Epithelial cell of esophagus (primary cell): ENCODE results near the gene ANO10.

ENCODE experiments used
- DNase-seq: peaks from one replicate; pipeline ENCODE4 v3.0.0; 2010; ENCODE audit warnings: low read depth
- H3K4me3 ChIP-seq: 2 replicates; pipeline ENCODE4 v1.5.1; 2011; ENCODE audit warnings: mild to moderate bottlenecking, low read length, control low read depth
- TF ChIP-seq, protein P1 (sequence below): IDR thresholded peaks from 2 replicates; pipeline ENCODE4 v1.5.1; 2011; ENCODE audit warnings: low read depth, mild to moderate bottlenecking, low read length, control low read depth, inconsistent platforms; ENCODE audit not compliant: insufficient read depth; ENCODE audit errors: missing control alignments

The ANO10 gene

DNA sequence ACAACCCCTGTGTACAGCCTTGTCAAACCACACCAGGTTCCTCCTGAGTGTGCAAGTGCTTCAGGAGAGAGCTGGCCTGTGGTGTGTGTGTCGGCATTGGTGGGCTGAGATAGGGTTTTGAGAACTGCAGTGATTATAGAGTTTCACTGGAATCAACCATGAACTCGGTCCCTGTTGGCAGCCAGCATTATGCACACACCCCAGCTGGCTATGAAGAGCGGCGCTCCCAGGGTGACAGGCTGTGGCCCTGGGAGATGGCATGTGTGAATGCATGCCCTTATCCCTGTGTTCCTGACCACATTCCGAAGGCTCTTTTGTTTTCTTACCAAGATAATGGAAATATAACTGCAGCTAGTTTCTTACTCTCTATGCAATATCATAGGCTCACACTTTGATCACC, 233.6 kb downstream of the ANO10 start:
- no peak overlapping the region for H3K4me3 ChIP-seq
- TF ChIP-seq, protein P1, sequence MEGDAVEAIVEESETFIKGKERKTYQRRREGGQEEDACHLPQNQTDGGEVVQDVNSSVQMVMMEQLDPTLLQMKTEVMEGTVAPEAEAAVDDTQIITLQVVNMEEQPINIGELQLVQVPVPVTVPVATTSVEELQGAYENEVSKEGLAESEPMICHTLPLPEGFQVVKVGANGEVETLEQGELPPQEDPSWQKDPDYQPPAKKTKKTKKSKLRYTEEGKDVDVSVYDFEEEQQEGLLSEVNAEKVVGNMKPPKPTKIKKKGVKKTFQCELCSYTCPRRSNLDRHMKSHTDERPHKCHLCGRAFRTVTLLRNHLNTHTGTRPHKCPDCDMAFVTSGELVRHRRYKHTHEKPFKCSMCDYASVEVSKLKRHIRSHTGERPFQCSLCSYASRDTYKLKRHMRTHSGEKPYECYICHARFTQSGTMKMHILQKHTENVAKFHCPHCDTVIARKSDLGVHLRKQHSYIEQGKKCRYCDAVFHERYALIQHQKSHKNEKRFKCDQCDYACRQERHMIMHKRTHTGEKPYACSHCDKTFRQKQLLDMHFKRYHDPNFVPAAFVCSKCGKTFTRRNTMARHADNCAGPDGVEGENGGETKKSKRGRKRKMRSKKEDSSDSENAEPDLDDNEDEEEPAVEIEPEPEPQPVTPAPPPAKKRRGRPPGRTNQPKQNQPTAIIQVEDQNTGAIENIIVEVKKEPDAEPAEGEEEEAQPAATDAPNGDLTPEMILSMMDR, result no peak
- no peak for DNase-seq

DNA sequence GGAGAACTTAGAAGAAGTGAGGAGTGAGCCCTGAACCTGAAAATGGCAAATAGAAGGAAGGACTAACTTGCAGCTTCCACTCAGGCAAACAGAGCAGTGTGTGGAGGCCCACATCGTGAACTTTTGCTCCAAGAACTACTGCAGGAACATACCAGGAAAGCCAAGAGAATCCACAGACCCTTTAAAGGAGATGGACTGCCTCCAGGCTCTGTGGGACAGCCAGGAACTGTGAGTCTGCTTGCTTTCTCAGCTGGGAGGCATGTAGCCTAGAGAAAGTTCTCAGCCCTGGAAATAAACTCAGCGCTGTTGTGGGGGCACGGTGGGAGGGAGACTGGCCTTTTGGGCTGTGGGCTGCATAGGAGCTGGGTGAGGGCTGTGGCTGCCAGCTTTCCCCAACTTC, 242.5 kb downstream of the ANO10 start:
- TF ChIP-seq, protein P1, result no peak
- DNase-seq, result no peak

DNA sequence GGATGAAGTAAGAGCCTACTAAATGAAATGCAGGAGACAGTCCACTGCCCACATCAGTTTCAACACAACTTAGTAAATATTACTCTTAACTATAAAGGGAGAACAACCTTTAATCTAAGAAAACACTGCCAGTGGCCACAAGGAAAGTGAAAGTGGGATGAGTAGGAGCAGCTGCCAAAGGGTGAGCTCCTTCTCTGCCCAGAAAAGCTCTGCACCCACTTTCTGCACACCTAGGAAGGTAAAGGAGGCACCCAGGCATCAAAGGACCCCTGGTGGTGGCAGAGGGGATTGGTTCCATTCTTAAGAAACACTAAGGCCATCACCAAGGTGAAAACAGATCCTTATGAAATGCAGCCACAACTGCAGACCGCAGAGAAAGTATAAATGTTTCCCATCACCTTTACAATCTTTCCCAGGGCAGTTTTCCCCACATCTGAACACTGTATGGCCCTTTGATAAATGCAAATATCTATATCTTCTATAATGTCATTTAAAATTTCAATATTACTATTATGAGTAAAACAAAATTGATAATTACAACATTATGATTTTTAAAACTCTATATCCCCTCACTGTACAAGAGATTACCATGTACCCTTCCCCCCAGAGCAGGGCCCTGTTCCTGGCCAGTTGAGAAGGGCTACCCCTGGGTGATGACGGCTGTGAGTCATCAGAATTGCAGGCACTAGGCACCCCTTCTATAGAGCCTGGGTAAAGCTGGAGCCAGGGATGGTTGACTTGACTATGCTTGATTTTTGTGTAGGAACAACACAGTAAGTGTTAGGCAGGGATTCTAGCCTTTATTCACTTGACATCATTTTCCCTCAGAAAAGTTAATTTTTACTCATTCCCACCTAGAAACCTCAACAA, 243.5 kb downstream of the ANO10 start:
- TF ChIP-seq, protein P1, result peak; percentile 82
- H3K4me3 ChIP-seq, result no peak overlapping the region
- peak; percentile 66 for DNase-seq

More for the DNA sequence above, 242.5 kb downstream of the ANO10 start:
- H3K4me3 ChIP-seq, result no peak overlapping the region

DNA sequence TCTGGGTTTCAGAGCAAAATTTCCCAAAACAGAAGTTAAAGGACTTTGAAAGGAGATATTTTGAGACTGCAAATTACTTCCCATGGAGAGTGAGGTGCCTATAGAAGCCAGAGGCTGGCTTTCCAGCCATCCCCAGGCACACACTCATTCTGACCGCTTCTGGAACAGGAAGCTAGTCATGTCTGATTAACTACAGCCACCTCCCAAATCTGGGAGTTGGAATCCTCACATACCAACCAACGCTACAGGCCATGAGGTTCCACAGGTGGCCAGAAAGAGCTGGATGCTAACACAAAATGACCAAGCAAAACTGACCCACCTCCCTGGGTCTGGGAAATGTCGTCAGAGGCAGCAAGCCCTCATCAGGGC, 248.3 kb downstream of the ANO10 start:
- H3K4me3 ChIP-seq, result no peak overlapping the region
- peak; percentile 16 for DNase-seq
- TF ChIP-seq, protein P1, result no peak

DNA sequence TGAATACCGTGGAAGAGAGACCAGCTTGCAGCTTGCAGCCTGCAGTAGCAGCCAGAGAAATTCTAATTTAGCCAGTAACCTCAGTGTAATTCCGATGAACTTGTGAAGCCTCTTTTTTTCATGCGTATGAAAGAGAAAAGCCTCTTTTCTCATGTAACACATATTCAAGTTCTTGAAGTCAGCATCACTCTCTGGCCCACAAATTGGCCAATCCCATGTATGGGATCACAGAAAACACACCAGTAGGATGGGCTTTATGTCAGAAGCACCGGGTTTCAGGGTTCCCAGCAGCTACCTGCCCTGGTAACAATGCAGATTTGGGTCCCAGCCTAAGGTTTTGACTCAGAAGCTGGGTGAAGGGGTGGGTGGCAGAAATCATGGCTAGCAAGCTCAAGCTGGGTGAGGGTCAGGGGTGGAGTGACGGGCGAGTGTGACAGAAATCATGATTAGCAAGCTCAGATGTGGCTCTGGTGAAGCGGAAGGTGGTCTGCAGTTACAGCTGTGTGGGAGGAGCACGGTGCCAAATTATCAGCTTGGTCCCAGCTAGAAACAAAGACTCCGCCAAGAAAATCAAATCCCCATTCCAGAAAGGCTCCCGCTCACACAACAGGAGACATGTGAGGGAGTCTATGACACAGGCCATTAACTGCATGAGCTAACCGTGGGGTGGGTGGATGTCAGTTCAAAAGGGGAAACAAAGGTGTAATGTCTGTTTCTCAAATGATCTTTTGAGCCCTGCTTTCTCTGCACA, 248.8 kb downstream of the ANO10 start:
- TF ChIP-seq, protein P1, result no peak

DNA sequence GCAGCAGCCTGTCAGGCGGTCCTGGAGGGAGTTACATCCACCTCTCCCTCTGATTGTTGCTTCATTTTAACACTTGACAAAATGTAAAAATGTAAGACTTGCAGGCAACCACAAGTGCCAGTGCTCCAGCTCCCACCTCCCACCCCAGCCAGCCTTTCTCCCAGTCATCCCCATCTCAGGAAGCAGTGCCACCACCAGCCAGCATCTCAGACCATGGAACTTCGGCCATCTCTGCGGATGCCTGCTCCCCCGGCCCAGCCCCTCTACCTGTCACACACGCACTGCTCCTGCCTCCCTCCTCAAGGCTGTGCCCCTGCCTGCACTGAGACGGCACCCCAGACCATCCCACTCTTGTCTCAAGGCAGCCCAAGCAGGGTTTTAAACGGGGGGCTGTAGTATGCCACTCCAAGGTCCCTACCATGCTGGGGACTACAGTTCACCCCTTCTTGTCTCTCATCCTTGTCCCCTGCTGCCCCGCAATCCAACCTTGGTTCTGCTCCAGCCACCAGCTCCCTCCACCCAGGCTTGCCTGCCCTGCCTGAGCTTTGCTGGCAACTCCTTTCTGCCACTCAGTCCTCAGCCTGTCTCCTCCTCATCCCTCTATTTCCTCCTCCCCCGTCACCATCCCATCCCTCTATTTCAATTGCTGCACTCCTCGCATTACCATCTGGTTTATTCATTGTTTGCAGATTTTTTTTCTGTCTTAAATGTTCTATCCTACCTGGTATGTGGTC, 249.6 kb downstream of the ANO10 start:
- no peak for DNase-seq
- TF ChIP-seq, protein P1, result no peak
- H3K4me3 ChIP-seq, result no peak overlapping the region

More for the DNA sequence above, 248.8 kb downstream of the ANO10 start:
- no peak for DNase-seq
- H3K4me3 ChIP-seq, result no peak overlapping the region
